Activated CD4-positive, alpha-beta T cell treated with anti-CD3 and anti-CD28 coated beads for 36 hours (primary cell): Measurements from ENCODE around the gene MAP3K8. TPM values are rescaled to one million over a fixed set of nuclear protein-coding genes. Genes with fewer than 3 reads are reported as not detected.
"Not testable (repeated sequence)": the region's sequence is repeated elsewhere in the genome, so short reads cannot be mapped to it uniquely, and the experiment has no call there.

Source experiments
- ATAC-seq: fragments of 200-7000 bp; cut with Tn5 transposase; one replicate; pipeline ENCODE4 v1.10.0; 2021; ENCODE audit warnings: mild to moderate bottlenecking, moderate library complexity
- CTCF ChIA-PET: fragments of 350-600 bp; sonication (Branson Sonifier 250); formaldehyde crosslinking; loops from one replicate; lab custom pipeline; 2021; ENCODE audit warnings: antibody characterized with exemption; lab: Charles Lee
- POLR2A ChIA-PET: fragments of 350-600 bp; sonication (Branson Sonifier 250); formaldehyde crosslinking; loops from one replicate; lab custom pipeline; 2021; ENCODE audit warnings: antibody characterized with exemption, inconsistent platforms; lab: Charles Lee
- DNase-seq: peaks from one replicate; pipeline ENCODE4 v3.0.0-alpha.2; 2020
- H3K27ac Mint-ChIP-seq: one replicate; pipeline ENCODE4 v1.8.0; 2021; ENCODE audit warnings: mixed read lengths
- H3K27me3 Mint-ChIP-seq: one replicate; pipeline ENCODE4 v1.8.0; 2021; ENCODE audit warnings: mixed read lengths
- H3K36me3 Mint-ChIP-seq: one replicate; pipeline ENCODE4 v1.8.0; 2021; ENCODE audit warnings: low read depth, mixed read lengths
- H3K4me1 Mint-ChIP-seq: one replicate; pipeline ENCODE4 v1.8.0; 2021; ENCODE audit warnings: mixed read lengths
- H3K4me3 Mint-ChIP-seq: one replicate; pipeline ENCODE4 v1.8.0; 2021; ENCODE audit warnings: mild to moderate bottlenecking, moderate library complexity, mixed read lengths
- H3K9me3 Mint-ChIP-seq: one replicate; pipeline ENCODE4 v1.8.0; 2021; ENCODE audit warnings: low read depth, mixed read lengths
- intact Hi-C, 2 experiments: fragments of 100-400 bp; cut with DNase I in 1 of 2; cut with micrococcal nuclease in 1 of 2; formaldehyde crosslinking; loops; one replicate each; pipeline versions ENCODE4 v1.14.2 to v1.15.1; 2022 to 2024; cut with DNase I, micrococcal nuclease
- total RNA-seq, 2 experiments: library from RNA; stranded (reverse); gene quantifications; one replicate each; pipeline ENCODE4 v1.2.3, GENCODE V29; 2021

The MAP3K8 gene
- total RNA-seq, 2 experiments from 2014 or later, result 19.9 to 22.9 TPM

DNA sequence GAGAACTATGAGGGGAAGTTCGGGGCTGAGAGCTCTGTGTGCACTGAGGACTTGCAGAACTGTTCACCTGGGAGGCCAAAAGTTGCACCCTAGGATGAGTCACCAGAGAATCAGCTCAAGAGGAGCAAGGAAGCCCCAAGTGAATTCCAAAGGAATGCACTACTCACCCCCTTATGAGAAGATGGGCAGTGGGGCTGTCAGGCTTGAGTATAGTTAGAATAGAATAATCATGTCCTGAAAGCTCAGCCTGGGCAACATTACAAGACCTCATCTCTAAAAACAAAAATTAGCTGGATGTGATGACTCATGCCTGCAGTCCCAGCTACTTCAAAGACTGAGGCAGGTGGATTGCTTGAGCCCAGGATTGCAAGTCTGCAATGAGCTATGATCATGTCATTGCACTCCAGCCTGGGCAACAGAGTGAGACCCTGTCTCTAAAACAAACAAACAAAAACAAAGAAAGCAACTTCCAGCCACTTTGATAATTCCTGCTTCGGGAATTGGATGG, 30.0 kb downstream of the MAP3K8 start:
- Mint-ChIP-seq H3K36me3 (peaks cover 22% of the 10 kb centered on the region), H3K4me3 (no peak overlapping the region), H3K9me3 (no peaks in the 10 kb centered on the region), H3K27me3 (no peaks in the 10 kb centered on the region), H3K4me1 (peaks cover 6% of the 10 kb centered on the region), H3K27ac (no peak overlapping the region)
- POLR2A ChIA-PET, result no interaction called here
- DNase-seq (no peak), ATAC-seq (no peak)
- intact Hi-C loops, result no loop called here
- CTCF ChIA-PET, result interaction anchor here (0.7 kb wide), 2 partner anchors 28 to 206 kb away, joined by 3 read pairs; no protein-coding TSS in a partner anchor

DNA sequence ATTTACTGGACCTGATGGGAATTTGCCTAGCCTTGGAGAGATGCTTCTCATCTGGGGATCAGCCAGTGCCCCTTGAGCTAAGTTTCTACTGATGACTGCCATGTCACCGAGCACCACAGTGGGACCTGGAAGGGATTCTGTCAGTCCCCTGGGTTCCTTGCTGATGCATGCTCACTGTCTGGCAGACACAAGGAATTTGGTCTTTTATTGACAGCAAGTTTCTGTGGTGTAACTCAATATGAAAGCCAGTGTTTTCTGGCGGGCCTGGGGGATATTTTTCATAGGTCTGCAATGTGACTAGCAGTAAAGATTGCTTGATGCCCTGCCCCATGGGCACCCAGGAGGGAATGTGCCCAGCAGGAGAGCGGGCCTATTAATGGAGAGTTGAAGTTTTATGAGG, 30.7 kb downstream of the MAP3K8 start:
- H3K9me3 Mint-ChIP-seq, result no peaks in the 10 kb centered on the region
- H3K27ac Mint-ChIP-seq, result no peak overlapping the region
- H3K27me3 Mint-ChIP-seq, result no peaks in the 10 kb centered on the region
- CTCF ChIA-PET, result interaction anchor here (0.7 to 1.1 kb wide), 2 partner anchors 52 to 205 kb away, joined by 3 read pairs; no protein-coding TSS in a partner anchor
- H3K36me3 Mint-ChIP-seq, result peaks cover 18% of the 10 kb centered on the region
- H3K4me3 Mint-ChIP-seq, result no peak overlapping the region
- intact Hi-C loops, result no loop called here
- H3K4me1 Mint-ChIP-seq, result peaks cover 6% of the 10 kb centered on the region
- POLR2A ChIA-PET, result no interaction called here
- DNase-seq (no peak), ATAC-seq (no peak)

DNA sequence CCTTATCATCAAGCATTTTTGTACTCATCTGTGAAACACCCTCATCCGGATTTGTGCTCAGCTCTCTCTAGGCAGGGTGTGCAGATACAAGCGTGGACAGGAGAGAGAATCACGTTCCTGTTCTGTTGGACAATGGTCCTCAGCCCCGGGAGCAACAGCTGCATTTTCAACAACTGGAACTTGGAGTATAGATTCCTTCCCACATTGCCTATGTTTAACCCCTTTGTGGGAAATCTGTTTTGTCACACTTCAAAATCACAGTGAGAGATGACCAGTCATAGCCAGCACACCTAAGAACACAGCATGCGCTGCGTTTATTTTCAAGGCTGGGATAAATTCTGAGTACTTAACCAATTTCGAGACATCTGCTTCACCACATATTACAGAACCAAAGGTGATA, 32.5 kb downstream of the MAP3K8 start:
- intact Hi-C loops, result no loop called here
- no peaks in the 10 kb centered on the region for H3K9me3 Mint-ChIP-seq
- H3K27ac Mint-ChIP-seq, result no peak overlapping the region
- no peak overlapping the region for H3K4me3 Mint-ChIP-seq
- H3K4me1 Mint-ChIP-seq, result peaks cover 6% of the 10 kb centered on the region
- no peak for DNase-seq
- ATAC-seq, result no peak
- no peaks in the 10 kb centered on the region for H3K27me3 Mint-ChIP-seq
- H3K36me3 Mint-ChIP-seq, result peaks cover 6% of the 10 kb centered on the region
- ChIA-PET POLR2A (no interaction called here), CTCF (interaction anchor here (1.0 to 1.3 kb wide), 2 partner anchors 8 to 75 kb away, joined by 3 to 4 read pairs; no protein-coding TSS in a partner anchor)

DNA sequence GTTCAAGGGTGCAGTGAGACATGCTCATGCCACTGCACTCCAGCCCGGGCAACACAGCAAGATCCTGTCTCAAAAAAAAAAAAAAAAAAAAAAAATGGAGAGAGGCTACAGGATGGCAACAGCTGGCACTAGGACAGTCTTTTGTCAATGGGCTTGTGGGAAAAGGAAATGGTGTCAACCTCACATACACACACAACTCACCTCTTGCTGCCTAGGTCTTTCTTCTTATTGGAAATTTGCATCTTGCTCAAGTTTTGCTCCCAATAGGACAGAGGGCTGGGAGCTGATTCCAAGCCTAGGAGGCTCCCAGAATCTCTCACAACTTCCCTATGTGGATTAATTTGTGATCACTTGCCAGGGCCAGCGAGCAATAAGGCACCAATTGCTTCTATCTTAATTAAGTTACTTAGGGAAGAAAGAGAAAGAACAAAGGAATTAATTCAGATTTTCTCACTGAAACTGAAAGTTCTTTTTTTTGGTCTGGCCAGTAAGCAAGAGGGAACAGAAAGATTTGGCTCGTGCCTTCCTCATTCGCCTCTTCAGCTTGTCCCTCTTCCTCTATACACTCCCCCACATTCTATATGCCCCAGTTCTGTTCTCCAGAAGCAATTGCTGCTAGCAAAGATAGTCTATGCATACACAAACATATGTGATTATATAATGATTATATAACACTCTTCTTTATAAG, 33.8 kb downstream of the MAP3K8 start:
- H3K4me3 Mint-ChIP-seq, result no peak overlapping the region
- H3K27me3 Mint-ChIP-seq, result no peaks in the 10 kb centered on the region
- intact Hi-C loops, result no loop called here
- no peak overlapping the region for H3K27ac Mint-ChIP-seq
- DNase-seq (no peak), ATAC-seq (no peak)
- no peaks in the 10 kb centered on the region for H3K36me3 Mint-ChIP-seq
- no peaks in the 10 kb centered on the region for H3K9me3 Mint-ChIP-seq
- POLR2A ChIA-PET, result no interaction called here
- CTCF ChIA-PET, result interaction anchor here (1.0 to 1.1 kb wide), 2 partner anchors 9 to 65 kb away, joined by 3 to 4 read pairs; no protein-coding TSS in a partner anchor
- peaks cover 6% of the 10 kb centered on the region for H3K4me1 Mint-ChIP-seq

DNA sequence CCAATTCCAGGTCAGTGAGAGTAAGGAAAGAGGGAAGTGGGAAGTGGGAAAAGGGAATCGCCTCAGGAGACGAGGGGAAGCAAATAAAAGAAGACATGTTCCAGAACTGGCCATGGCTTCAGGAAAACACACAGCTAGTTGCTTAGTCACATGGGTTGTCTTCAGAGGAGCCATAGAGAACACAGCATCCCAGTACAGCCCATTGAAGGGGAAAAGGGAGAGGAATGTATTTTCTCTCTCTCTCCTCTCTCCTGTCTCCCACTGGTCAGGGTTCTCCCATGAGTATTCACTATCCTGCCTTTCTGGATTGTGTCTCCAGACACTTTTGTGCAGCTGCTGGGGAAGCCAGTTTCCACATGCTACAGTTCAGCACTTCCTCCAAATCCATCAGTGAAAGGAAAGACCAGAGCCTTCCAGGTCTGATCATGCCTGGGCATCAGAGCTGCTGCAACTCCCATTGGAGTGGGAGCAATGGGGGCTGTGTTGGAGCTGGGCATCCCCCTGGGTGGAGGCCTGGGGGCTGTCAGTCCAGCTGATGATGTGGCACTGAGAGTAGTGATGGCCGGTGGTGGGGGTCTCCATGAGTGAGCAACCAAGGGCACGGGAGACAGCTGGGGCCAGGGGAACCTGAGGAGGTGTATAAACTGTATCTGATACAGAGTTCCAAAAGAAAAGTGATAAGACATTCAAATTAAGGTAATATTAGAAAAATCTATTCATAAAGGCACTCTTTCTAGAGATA, 38.6 kb downstream of the MAP3K8 start:
- POLR2A ChIA-PET, result interaction anchor here (0.6 kb wide), 1 partner anchor 481 kb away, joined by 4 read pairs; no protein-coding TSS in a partner anchor
- Mint-ChIP-seq H3K4me1 (peaks cover 6% of the 10 kb centered on the region), H3K36me3 (no peaks in the 10 kb centered on the region), H3K27me3 (no peaks in the 10 kb centered on the region), H3K4me3 (no peak overlapping the region), H3K9me3 (no peaks in the 10 kb centered on the region), H3K27ac (no peak overlapping the region)
- CTCF ChIA-PET, result no interaction called here
- ATAC-seq (no peak), DNase-seq (no peak)
- intact Hi-C loops, result no loop called here

DNA sequence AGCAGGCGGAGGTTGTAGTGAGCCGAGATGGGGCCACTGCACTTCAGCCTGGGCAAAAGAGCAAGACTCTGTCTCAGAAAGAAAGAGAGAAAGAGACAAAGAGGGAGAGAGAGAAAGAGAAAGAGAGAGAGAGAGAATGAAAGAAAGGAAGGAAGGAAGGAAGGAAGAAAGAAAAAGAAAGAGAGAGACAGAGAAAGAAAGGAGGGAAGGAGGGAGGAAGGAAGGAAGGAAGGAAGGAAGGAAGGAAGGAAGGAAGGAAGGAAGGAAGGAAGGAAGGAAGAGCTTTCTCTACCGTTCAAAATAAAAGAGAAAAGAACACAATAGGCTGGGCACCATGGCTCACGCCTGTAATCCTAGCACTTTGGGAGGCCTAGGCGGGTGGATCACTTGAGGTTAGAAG, 41.5 kb downstream of the MAP3K8 start:
- H3K4me3 Mint-ChIP-seq, H3K9me3 Mint-ChIP-seq, DNase-seq, H3K27me3 Mint-ChIP-seq, ATAC-seq, intact Hi-C loops, H3K36me3 Mint-ChIP-seq, POLR2A ChIA-PET, H3K27ac Mint-ChIP-seq, H3K4me1 Mint-ChIP-seq: not testable (repeated sequence)
- CTCF ChIA-PET, result interaction anchor here (1.2 kb wide), 1 partner anchor 116 kb away, joined by 3 read pairs; no protein-coding TSS in a partner anchor

DNA sequence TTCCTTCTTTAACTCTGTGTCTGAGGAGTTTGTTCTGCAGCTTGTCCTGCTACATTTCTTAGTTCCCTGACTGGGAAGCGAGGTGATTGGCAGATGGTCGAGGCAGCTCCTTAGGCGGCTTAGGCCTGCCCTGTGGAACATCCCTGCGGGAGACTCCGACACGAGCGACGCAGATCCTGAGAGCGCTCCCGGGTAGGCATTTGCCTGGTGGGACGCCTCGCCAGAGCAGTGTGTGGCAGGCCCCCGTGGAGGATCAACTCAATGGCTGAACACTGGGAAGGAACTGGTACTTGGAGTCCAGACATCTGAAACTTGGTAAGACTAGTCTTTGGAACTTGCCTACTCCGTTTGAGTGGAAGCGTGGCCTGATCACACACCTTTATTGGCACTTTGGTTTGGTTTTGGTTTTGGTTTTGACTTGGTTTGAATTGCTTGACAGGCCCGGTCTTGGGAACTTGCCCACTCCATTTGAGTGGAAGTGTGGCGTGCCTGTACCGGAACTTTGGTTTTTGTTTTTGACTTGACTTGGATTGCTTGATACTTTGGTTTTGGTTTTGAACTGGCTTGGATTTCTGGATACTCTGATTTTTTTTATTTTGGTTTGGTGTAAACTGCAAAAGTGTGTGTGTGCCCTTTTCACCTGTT, 42.6 kb downstream of the MAP3K8 start:
- no peak overlapping the region for H3K4me3 Mint-ChIP-seq
- intact Hi-C loops, result no loop called here
- ChIA-PET POLR2A (no interaction called here), CTCF (interaction anchor here (1.2 kb wide), 1 partner anchor 115 kb away, joined by 3 read pairs; no protein-coding TSS in a partner anchor)
- DNase-seq, result no peak
- H3K36me3 Mint-ChIP-seq, result peaks cover 2% of the 10 kb centered on the region
- H3K27ac Mint-ChIP-seq, result no peak overlapping the region
- H3K27me3 Mint-ChIP-seq, result no peaks in the 10 kb centered on the region
- H3K9me3 Mint-ChIP-seq, result peaks cover 2% of the 10 kb centered on the region
- no peaks in the 10 kb centered on the region for H3K4me1 Mint-ChIP-seq
- ATAC-seq, result no peak

DNA sequence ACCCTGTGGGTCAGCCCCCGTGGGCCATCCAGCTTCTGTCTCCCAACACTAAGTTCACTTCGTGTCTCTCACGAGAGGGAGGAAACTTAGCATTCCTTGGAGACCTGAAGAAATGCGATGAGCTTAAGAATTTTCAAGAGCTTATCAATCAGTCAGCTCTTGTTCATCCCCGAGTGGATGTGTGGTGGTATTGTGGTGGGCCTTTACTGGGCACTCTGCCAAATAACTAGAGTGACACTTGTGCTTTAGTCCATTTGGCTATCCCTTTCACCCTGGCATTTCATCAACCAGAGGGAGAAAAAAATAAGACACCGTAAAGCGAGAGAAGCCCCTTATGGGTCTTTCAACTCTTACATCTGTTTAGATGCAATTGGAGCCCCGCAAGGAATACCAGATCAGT, 45.5 kb downstream of the MAP3K8 start:
- H3K36me3 Mint-ChIP-seq, POLR2A ChIA-PET, intact Hi-C loops, H3K9me3 Mint-ChIP-seq, H3K4me3 Mint-ChIP-seq, DNase-seq, H3K27ac Mint-ChIP-seq, H3K27me3 Mint-ChIP-seq, ATAC-seq, H3K4me1 Mint-ChIP-seq: not testable (repeated sequence)
- CTCF ChIA-PET, result interaction anchor here (0.6 to 1.2 kb wide), 4 partner anchors 12 to 1972 kb away, joined by 3 to 7 read pairs (median 3); no protein-coding TSS in a partner anchor

DNA sequence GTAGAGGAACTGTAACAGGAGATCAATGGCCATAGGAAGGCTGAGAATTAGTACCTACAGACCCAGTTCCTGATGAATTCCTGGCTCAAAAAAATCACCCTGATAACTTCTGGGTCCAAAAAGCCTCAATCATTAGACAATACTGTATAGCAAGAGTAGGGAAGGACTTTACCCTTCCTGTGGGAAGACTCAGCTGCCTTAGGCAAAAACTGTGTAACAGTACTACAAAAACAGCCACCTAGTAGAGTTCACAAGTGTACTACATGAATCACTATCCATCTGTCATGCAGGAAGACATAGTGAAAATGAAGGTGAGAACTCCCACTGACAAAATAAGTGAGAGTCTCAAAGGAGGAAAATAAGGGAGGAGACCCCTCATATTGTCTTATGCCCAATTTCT, 47.6 kb downstream of the MAP3K8 start:
- DNase-seq (no peak), ATAC-seq (no peak)
- H3K9me3 Mint-ChIP-seq, result peaks cover 9% of the 10 kb centered on the region
- H3K4me3 Mint-ChIP-seq, result no peak overlapping the region
- CTCF ChIA-PET, result no interaction called here
- peaks cover 2% of the 10 kb centered on the region for H3K36me3 Mint-ChIP-seq
- intact Hi-C loops, result no loop called here
- H3K4me1 Mint-ChIP-seq, result no peaks in the 10 kb centered on the region
- POLR2A ChIA-PET, result no interaction called here
- no peak overlapping the region for H3K27ac Mint-ChIP-seq
- H3K27me3 Mint-ChIP-seq, result no peaks in the 10 kb centered on the region

DNA sequence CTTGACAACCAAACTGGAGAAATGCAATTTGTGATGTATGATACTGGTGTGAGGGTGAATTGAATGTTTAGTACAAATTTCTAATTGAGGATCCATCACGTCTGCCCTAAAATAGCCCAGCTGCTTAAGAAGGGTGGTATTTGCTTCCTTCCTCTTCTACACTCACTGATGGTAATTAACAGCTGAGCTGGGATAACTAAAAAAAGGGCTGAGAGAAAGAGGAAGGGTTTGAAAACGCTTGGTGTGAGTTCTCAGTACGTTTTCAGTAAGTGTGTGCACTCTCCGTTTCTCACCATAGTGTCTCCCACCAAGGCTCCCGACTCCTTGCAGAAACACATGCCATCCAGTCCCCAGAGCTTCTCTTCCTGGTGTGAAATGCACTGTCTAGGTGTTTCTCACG, 54.3 kb downstream of the MAP3K8 start:
- ATAC-seq (no peak), DNase-seq (no peak)
- Mint-ChIP-seq H3K9me3 (no peaks in the 10 kb centered on the region), H3K4me1 (peaks cover 16% of the 10 kb centered on the region), H3K27me3 (peaks cover 2% of the 10 kb centered on the region), H3K27ac (no peak overlapping the region), H3K4me3 (no peak overlapping the region), H3K36me3 (no peaks in the 10 kb centered on the region)
- ChIA-PET POLR2A (no interaction called here), CTCF (interaction anchor here (1.6 kb wide), 1 partner anchor 93 kb away, joined by 5 read pairs; no protein-coding TSS in a partner anchor)
- intact Hi-C loops, result no loop called here

DNA sequence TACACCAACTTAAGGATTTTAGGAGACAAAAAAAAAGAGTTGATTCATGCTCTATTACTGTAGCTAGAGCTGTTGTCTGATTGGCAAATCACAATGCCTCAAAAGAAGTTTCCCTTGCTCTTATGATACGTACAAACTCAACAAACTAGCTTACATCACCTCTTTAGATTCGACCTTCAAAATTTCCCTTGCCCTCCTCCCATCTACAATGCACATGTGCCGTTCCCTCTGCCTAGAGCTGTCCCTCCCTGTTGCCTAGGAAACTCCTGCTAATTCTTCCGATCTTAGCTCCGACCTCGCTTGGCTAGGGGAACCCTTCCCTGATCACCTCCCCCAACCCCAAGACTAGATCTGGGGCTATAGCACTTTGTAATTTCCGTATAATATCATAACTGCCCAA, 55.4 kb downstream of the MAP3K8 start:
- CTCF ChIA-PET, result interaction anchor here (0.6 to 1.6 kb wide), 4 partner anchors 24 to 588 kb away, joined by 3 to 5 read pairs (median 3); no protein-coding TSS in a partner anchor

More for the DNA sequence above, 55.4 kb downstream of the MAP3K8 start:
- Mint-ChIP-seq H3K4me3 (no peak overlapping the region), H3K4me1 (peaks cover 24% of the 10 kb centered on the region), H3K9me3 (no peaks in the 10 kb centered on the region), H3K36me3 (no peaks in the 10 kb centered on the region), H3K27ac (no peak overlapping the region), H3K27me3 (peaks cover 2% of the 10 kb centered on the region)
- POLR2A ChIA-PET, result no interaction called here
- no peak for ATAC-seq
- intact Hi-C loops, result no loop called here
- DNase-seq, result no peak
